ENCODE data around the gene MRPL28.
"Not testable (repeated sequence)": the region's sequence is repeated elsewhere in the genome, so short reads cannot be mapped to it uniquely, and the experiment has no call there.

MRPL28 gene

GRCh38 chr16:339680-340079, 30.7 kb downstream of the MRPL28 start:
- no peak for DNase-seq (ENCODE audit: low read depth)

DNA sequence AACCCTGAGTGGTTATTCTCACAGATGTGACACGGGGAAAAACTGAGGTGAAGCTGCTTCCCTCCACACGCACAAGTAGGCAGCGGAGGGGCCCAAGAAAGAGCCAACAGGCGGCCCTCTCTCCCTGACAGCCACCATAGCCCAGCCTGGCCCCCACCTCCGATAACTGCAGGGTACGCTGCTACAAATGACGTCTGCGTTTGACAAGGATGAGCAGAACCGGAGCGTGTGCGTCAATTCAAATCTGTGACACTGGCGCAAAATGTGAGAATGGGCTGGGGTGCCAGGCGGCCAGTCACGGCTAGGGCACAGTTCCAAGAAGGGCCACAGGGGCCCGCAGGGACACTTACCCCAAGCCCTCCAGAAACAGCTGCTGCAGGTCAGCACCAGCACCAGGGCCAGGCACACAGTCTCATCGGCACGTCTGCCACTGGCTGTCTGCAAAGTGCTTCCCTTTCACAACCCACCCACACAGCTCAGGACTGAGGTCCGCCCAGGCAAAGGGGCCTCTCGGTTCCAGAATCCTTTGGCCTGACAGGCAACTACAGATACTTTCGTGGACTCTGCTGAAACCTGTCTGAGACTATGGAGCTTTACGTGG, 32.3 kb downstream of the MRPL28 start:
- DNase-seq (ENCODE audit: low read depth) = no peak

DNA sequence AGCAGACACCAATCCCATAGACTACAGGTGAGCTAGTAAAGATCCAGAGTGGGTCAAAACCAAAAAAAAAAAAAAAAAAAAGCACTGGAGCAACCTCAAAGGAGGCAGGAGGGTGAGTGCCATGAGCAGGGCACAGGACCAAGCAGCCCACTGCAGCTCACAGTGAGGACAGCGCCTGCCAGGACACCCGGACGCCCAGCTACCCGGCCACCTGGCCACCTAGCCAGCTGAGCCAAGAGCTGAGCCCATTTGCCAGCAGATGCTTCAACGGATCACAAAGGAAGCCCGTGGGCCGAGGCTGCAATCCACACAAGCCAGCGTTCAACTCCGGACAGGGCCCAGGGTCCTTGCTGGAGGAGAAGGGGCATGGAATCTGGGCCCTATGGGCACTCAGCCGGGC, 32.9 kb downstream of the MRPL28 start:
- DNase-seq (ENCODE audit: low read depth) = no peak

- no peak for DNase-seq (ENCODE audit: low read depth)
Measured at GRCh38 chr16:336269-336668, 34.1 kb downstream of the MRPL28 start.

- not testable (repeated sequence) for DNase-seq (ENCODE audit: low read depth)
Measured at GRCh38 chr16:334861-335632, 35.3 kb downstream of the MRPL28 start.

- not testable (repeated sequence) for DNase-seq (ENCODE audit: low read depth)
Measured at GRCh38 chr16:334164-334832, 36.0 kb downstream of the MRPL28 start.

- DNase-seq (ENCODE audit: low read depth) = no peak
Measured at GRCh38 chr16:333406-334094, 36.8 kb downstream of the MRPL28 start.

DNA sequence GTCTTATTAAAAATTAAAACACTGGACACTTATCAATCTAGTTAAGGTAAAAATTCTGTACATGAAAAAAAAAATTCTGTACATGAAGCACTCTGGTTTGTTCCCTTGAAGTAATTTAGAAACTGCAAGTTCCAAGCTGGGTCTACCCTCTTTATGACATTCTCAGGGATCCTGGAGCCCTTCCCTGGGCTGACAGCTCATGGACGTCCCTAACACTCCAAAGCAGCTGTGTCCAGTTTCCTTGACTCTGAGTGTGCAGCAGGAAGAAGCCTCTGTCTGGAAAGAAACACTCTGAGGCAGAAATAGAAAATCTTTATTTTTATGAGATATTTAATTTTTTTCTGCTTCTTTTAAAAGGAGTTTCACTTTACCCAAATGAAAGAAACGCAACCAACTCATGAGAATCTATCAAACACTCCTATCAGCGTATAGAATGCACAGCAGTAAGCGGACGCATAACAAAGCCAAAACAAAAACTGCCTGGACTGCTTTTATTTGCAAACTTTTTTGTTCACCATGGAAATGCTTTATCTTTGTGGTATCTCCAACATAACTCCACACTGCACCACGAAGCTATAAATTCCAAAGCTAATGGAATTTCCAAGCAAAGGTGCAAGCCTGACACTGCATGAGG, 39.0 kb downstream of the MRPL28 start:
- DNase-seq (ENCODE audit: low read depth) = not testable (repeated sequence)

- DNase-seq (ENCODE audit: low read depth) = no peak
Measured at GRCh38 chr16:330741-331140, 39.6 kb downstream of the MRPL28 start.

DNA sequence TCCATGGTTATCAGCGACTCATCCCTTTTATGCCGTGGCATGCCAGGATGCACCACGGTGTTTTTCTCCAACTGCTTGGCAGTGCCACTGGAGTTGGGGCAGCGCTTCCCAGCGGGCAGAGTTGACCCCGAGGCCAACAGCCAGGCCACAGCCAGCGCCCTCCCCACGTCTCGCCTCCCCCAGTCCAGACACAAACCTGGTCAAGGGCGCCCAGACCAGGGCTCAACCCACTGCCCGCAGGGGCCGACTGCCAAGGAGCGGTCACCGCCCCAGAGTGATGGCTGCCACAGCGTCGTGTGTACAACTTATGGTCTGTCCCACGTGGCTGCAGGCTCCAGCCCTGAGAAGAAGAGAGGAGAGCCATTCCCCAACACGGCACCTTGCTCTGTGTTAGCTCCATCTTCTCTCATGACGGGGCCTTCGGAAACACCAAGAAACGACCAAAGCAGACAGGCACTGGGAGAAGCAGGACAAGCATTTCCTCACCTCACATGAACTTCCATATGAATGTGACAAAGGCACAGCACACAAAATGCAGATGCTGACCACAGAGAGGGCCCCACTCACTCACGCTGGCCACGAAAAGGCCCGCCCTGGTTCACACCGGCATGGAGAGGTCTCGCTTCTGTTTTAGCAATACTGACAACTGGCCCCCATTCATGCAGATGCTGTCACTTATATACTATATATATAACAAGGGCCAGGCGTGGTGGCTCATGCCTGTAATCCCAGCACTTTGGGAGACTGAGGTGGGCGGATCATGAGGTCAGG, 44.8 kb downstream of the MRPL28 start:
- no peak for DNase-seq (ENCODE audit: low read depth)

- DNase-seq (ENCODE audit: low read depth) = no peak
Measured at GRCh38 chr16:324451-325334, 45.6 kb downstream of the MRPL28 start.

GRCh38 chr16:324201-324450, 46.2 kb downstream of the MRPL28 start:
- no peak for DNase-seq (ENCODE audit: low read depth)

GRCh38 chr16:322476-323143, 47.7 kb downstream of the MRPL28 start:
- no peak for DNase-seq (ENCODE audit: low read depth)

- DNase-seq (ENCODE audit: low read depth) = no peak
Measured at GRCh38 chr16:321532-321931, 48.8 kb downstream of the MRPL28 start.

GRCh38 chr16:320206-320605, 50.1 kb downstream of the MRPL28 start:
- no peak for DNase-seq (ENCODE audit: low read depth)

- DNase-seq (ENCODE audit: low read depth) = no peak
Measured at GRCh38 chr16:318628-319027, 51.7 kb downstream of the MRPL28 start.

DNA sequence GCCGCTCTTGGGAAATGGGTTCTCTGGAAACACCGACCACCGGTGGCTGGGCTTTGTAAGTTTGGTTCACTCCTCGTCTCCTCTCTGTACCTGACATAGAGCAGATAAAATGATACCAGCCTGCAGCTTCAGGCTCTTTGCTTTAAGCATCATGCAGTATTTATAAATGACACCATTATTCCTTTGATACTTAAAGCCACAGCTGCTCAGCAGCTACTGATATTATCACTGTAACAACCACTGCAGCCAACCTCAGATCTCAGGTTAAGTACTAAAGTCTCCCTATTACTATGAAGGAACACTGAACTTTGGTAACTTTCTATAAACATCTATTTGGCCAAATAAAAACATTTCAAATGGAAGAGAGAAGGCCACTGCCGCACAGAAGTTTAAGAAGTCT, 52.8 kb downstream of the MRPL28 start:
- no peak for DNase-seq (ENCODE audit: low read depth)
